COLO668 (cell line): Measurements from ENCODE around the gene HELB.
"Not testable (repeated sequence)": the region's sequence is repeated elsewhere in the genome, so short reads cannot be mapped to it uniquely, and the experiment has no call there.

Source experiments
- DNase-seq: peaks from one replicate; lab custom pipeline; 2025; ENCODE audit not compliant: unreplicated experiment; lab: John Stamatoyannopoulos, UW

Gene HELB

GRCh38 chr12:66302827-66303169, 505 bp downstream of the HELB start:
- no peak for DNase-seq

- DNase-seq: not testable (repeated sequence)
Measured at GRCh38 chr12:66303316-66303804, 1.1 kb downstream of the HELB start.

- no peak for DNase-seq
Measured at GRCh38 chr12:66304296-66304900, 2.1 kb downstream of the HELB start.

- DNase-seq: no peak
Measured at GRCh38 chr12:66309606-66310005, 7.3 kb downstream of the HELB start.

GRCh38 chr12:66312189-66312588, 9.9 kb downstream of the HELB start:
- no peak for DNase-seq

- DNase-seq: no peak
Measured at GRCh38 chr12:66314278-66314677, 12.0 kb downstream of the HELB start.

- no peak for DNase-seq
Measured at GRCh38 chr12:66319266-66319954, 17.1 kb downstream of the HELB start.

- DNase-seq: no peak
Measured at GRCh38 chr12:66320996-66321395, 18.7 kb downstream of the HELB start.

- DNase-seq: no peak
Measured at GRCh38 chr12:66321435-66321834, 19.1 kb downstream of the HELB start.

GRCh38 chr12:66323017-66323416, 20.7 kb downstream of the HELB start:
- DNase-seq: no peak

GRCh38 chr12:66329941-66330340, 27.6 kb downstream of the HELB start:
- no peak for DNase-seq

GRCh38 chr12:66331016-66331415, 28.7 kb downstream of the HELB start:
- no peak for DNase-seq

GRCh38 chr12:66331814-66332213, 29.5 kb downstream of the HELB start:
- DNase-seq: no peak

GRCh38 chr12:66335746-66336145, 33.5 kb downstream of the HELB start:
- no peak for DNase-seq

- no peak for DNase-seq
Measured at GRCh38 chr12:66337381-66338010, 35.2 kb downstream of the HELB start.

GRCh38 chr12:66340131-66340530, 37.8 kb downstream of the HELB start:
- DNase-seq: no peak

GRCh38 chr12:66341126-66341525, 38.8 kb downstream of the HELB start:
- no peak for DNase-seq

GRCh38 chr12:66345212-66345611, 42.9 kb downstream of the HELB start:
- DNase-seq: no peak

- DNase-seq: no peak
Measured at GRCh38 chr12:66345956-66346355, 43.7 kb downstream of the HELB start.

GRCh38 chr12:66351301-66351700, 49.0 kb downstream of the HELB start:
- no peak for DNase-seq

- peak; percentile 31 for DNase-seq
Measured at GRCh38 chr12:66352197-66352596, 49.9 kb downstream of the HELB start.

GRCh38 chr12:66352899-66353298, 50.6 kb downstream of the HELB start:
- DNase-seq: no peak
